NCI-H2107 treated with DMSO at 0.1 percent for 48 hours (cell line): ENCODE results near the gene ZNF366.

Source experiments
- DNase-seq: peaks from one replicate; lab custom pipeline; 2025; ENCODE audit not compliant: unreplicated experiment; lab: John Stamatoyannopoulos, UW

Gene ZNF366

DNA sequence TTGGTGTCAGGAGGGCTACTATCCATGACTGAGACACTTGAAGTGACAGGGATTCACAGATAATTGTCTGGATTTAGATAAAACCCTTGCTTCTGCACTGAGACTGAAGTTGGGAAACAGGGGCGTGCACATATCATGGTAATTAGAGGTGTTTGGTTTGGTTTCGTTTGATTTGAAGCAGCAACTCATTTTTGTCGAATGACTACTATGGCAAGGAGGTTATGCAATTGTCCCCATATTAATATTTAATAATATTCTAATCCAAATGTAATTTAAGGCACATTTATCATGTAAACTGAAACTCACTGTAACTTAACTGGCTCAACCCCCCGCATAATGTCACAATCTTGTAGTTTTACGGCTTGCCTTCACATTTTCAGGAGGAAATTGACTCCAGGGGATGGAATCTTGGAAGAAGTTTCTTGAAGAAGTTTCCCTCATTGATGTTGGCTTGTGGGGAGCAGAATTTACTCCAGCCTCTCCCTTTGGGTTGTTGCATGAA, 12.5 kb downstream of the ZNF366 start:
- no peak for DNase-seq

- DNase-seq = no peak
These were observed 17.7 kb downstream of the ZNF366 start for GRCh38 chr5:72489536-72489935.

GRCh38 chr5:72488756-72489155, 18.5 kb downstream of the ZNF366 start:
- no peak for DNase-seq

DNA sequence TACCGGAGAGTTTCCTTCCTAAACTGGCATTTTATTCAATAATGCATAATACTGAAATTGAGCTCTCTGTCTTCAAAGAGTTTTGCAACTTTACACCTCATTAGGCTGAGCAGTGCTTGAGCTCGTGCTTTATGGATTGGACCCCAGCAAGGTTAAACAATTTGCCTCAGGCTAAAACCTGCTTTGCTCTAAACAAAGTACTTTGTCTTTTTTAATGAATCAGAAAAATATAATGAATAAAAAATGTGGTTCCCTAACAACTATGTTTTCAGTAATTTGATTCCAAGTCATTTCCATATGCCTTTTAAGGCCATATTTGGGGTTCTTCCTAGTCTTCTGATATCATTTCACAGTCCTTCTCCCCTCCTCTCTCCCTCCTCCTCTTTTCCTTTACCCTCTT, 20.0 kb downstream of the ZNF366 start:
- DNase-seq = no peak

GRCh38 chr5:72486371-72486770, 20.8 kb downstream of the ZNF366 start:
- no peak for DNase-seq

GRCh38 chr5:72485430-72485974, 21.7 kb downstream of the ZNF366 start:
- DNase-seq = peak; percentile 39

DNA sequence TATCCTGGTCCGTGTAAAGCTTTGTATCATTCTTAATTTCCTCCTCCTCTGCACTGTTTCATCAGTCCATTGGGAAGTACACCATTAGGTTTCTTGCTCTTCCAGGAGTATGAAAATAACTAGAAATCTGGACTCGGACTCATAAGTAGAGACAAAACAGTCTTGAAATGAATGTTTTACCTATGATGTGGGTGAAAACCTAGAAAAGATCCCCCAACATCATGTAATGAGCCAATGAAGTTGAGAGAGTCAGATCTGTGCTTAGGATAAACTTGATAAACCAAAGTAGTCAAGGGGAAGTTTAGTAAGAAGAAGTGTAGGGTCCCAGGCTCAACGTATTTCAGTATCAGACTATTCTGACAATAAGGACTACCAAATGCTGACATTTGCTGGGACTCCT, 25.2 kb downstream of the ZNF366 start:
- no peak for DNase-seq

- DNase-seq = no peak
These were observed 26.4 kb downstream of the ZNF366 start for GRCh38 chr5:72480841-72481240.

- no peak for DNase-seq
These were observed 27.3 kb downstream of the ZNF366 start for GRCh38 chr5:72479921-72480320.

DNA sequence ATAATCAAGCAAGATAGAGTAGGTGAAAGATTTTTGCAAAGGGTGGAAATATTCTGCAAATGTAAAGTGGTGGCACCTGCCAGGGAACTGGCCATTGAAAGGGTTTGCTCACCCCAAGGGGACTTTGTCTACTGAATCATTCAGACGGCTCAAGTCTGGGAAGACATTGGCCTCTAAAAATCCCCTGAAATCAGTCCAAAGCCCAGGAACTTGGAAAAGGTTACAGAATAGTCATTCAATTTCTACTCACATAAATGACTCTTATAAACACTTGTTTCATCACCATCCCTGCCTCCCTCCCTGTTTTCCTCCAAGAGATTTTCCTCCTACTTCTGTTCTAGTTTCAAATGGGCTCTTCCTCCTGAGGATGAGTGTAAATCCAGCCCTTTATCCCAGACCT, 28.5 kb downstream of the ZNF366 start:
- no peak for DNase-seq

- no peak for DNase-seq
These were observed 28.9 kb downstream of the ZNF366 start for GRCh38 chr5:72478276-72478675.

DNA sequence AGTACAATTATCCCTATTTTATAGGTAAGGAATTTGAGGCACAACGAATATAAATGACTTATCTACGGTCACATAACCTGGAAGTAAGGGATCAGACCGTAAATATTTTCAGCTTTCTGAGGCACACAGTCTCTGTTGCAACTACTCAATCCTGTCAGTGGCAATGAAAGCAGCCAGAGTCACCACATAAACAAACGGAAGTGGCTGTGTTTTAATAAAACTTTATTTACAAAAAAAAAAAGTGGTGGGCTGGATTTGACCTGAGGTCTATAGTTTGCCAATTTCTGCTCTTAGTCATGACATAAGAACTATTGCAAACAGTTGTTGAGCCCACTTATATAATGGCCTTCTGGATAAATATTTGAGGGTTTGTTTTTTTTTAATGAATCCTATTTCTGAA, 29.6 kb downstream of the ZNF366 start:
- no peak for DNase-seq

DNA sequence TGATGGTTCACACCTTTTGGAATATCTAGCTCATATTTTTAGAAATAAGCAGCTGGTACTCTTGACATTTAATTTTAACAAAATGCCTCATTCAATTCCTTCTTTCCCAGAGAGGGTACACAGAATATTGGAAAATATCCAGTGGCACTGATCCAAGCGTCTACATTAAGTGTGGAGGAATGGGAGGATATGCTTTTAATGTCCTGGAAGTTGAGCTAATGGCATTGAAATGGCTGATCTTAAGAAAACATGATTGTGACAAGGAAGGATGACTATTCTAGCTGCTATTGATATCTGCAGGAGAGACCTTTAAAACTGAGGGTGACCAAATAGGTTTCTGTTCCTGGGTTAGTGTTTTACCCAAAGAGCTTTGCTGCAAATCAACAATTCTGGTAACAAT, 30.0 kb downstream of the ZNF366 start:
- no peak for DNase-seq

GRCh38 chr5:72476721-72477120, 30.5 kb downstream of the ZNF366 start:
- DNase-seq = no peak

DNA sequence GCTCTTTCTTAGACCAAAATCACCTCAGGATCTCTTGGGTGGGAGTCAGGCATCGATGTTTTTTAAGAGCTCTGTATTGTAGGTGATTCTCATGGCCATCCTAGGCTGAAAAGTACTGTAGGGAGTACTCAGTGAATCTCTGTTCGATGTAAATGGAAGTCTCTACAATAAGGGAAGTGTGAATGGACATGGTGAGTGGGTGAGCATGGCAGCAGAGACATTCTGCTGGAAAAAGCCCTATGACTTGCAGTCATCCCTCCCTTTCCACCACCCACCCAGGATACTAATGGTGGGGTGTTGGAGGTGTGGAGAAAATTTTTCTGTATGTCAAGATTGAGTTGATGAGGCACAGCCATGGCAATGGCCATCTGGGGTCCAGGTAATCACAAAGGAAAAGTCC, 30.9 kb downstream of the ZNF366 start:
- DNase-seq = no peak

- no peak for DNase-seq
These were observed 32.7 kb downstream of the ZNF366 start for GRCh38 chr5:72474516-72474915.

- no peak for DNase-seq
These were observed 33.1 kb downstream of the ZNF366 start for GRCh38 chr5:72474046-72474500.

GRCh38 chr5:72472666-72473422, 34.4 kb downstream of the ZNF366 start:
- no peak for DNase-seq

GRCh38 chr5:72472031-72472430, 35.2 kb downstream of the ZNF366 start:
- DNase-seq = no peak

DNA sequence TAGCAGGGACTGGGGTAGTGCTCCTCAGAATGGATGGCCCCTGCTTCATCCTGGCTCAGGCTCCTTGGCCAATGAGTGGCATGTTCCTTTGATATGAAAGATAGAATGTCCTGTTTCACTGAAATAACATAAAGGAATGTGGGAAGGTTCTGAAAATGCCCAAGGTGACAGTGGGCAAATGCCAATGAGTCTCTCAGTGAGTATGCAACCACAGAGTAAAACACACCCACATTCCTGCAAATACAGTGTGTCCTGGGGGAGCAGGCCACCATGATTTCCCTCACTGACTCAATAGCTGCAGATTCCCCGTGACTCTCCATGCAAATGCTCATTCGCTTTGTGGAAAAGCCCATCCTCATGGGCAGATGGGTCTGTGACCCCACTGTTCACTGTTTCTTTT, 36.4 kb downstream of the ZNF366 start:
- DNase-seq = no peak

DNA sequence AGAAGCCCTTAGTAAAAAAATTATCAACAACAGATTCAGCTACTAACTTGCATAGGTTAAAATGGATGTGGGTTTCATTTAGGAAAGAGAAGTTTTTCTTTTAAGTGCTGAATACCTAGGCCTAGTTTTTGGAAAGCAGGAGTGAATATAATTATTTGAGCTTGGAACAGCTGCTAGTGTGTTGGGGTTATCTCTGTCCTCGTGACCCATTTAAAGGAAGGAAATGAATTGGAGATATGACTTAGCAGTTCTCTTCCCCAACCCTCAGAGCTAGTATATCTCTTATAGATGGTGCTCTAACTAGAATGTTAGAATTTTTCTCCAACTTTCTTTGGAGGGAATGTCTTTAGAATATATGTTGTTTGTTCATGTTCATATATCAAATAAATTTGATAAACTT, 38.6 kb downstream of the ZNF366 start:
- no peak for DNase-seq

- DNase-seq = no peak
These were observed 39.2 kb downstream of the ZNF366 start for GRCh38 chr5:72468024-72468423.

- no peak for DNase-seq
These were observed 39.7 kb downstream of the ZNF366 start for GRCh38 chr5:72467461-72467860.
